Measurements from ENCODE around the gene ELFN1.
"Not testable (repeated sequence)": the region's sequence is repeated elsewhere in the genome, so short reads cannot be mapped to it uniquely, and the experiment has no call there.

Gene ELFN1

DNA sequence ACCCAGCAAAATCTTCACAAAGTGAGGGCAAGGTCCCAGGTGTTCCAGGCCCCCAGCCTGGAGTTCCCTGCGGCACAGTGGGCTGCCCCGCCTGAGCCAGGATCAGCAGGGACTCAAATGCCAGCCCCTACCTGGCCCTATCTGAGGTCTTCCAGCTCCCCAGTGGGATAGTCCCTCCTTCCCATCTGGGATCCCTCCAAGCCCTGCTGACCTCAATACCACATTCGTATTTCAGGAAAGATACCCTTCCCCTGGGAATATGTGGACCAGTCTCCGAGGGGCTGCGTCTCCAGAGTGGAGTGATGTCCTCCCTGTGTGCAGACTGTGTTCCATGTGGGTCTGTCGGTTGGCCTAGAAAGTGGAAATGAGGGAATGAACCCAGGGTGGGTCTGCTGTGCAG, 40.9 kb downstream of the ELFN1 start:
- Histone ChIP-seq H3K27ac (ENCODE audit: low read length) (no peak overlapping the region), H3K27me3 (ENCODE audit: control insufficient read depth, insufficient read depth, low read length) (no peaks in the 10 kb centered on the region), H3K36me3 (ENCODE audit: control insufficient read depth, low read depth, low read length) (no peaks in the 10 kb centered on the region), H3K9ac (ENCODE audit: low read length) (no peak overlapping the region), H3K9me3 (ENCODE audit: control insufficient read depth, low read depth, low read length) (peaks cover 6% of the 10 kb centered on the region), H3K4me1 (ENCODE audit: control insufficient read depth, low read depth, low read length) (peaks cover 16% of the 10 kb centered on the region), H3K4me3 (ENCODE audit: low read length) (no peak overlapping the region)

DNA sequence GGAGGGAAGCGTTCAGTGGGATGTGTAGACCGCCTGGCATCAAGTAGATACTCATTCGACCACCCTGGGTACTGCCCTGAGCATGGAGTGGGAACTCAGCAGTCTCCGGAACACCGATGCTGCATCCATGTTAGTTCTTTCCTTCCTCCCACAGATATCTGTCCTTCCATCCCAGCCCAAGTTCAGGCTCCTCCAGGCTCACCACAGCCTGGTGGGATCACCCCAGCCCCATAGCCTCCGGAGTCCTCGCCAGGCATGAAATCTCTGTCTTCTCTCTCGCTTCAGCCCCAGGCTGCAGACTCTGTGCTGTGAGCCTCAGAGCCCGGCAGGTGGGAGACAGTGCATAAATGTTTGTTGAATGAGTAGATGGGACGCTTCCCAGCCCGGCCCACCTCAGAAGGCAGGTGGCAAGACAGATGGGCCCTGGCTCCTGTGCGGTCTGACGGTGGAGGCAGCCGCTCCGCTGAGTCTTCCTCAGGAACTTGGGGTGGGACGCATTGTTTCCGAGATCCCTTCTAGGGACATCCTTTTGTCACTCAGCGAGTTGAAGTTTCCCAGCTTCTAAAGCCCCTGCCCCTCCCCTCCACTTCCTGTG, 42.9 kb downstream of the ELFN1 start:
- no peak overlapping the region for H3K27ac ChIP-seq (ENCODE audit: low read length)
- no peaks in the 10 kb centered on the region for H3K36me3 ChIP-seq (ENCODE audit: control insufficient read depth, low read depth, low read length)
- H3K9me3 ChIP-seq (ENCODE audit: control insufficient read depth, low read depth, low read length), result peaks cover 6% of the 10 kb centered on the region
- no peak overlapping the region for H3K9ac ChIP-seq (ENCODE audit: low read length)
- H3K27me3 ChIP-seq (ENCODE audit: control insufficient read depth, insufficient read depth, low read length), result no peaks in the 10 kb centered on the region
- H3K4me3 ChIP-seq (ENCODE audit: low read length), result no peak overlapping the region
- H3K4me1 ChIP-seq (ENCODE audit: control insufficient read depth, low read depth, low read length), result peaks cover 26% of the 10 kb centered on the region

DNA sequence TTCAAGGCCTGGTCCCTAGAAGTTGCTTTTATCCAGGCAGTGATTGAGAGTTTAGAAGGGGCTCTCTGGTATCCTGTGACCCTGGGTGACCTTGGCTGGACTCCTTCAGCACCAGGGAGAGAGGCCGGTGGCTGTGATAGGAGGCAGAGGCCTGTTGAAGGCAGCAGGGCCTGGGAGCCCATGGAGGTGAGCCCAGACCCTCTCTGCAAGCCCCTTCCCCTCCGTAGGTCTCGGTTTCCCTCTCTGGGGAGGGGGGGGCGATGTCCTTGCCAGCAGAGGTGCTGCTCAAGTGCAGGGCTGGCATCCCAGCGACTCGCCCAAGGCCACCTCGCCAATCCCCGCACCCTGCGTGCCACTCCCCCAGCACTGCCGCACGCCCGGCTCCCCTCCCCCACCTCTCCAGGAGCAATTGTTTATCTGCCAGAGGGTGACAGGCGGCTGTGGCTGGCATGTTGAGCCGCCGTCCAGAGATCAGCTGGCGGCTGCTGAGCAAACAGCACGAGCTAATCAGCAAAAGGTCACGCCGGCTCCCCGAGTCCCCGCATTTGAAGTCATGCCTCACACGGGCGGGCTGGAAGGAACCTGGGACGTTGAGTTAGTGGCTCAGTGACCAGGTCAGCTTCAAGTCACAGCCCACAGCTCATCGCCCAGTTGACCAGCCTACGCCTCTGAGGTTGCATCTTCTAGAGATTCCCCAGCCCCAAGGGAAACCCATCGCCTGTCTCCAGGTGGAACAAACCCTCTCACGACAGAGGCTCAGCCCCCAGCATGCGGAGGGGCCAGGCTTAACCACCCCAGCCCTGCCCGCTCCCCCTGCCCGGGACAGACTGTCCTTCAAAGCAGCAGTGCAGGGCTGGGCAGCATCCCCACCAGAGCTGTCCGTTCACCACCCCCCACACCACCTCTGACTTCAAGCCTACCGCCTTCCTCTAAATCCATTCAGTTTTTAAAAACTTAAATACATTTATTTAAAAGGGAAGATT, 43.7 kb downstream of the ELFN1 start:
- Histone ChIP-seq H3K9me3 (ENCODE audit: control insufficient read depth, low read depth, low read length) (peaks cover 6% of the 10 kb centered on the region), H3K4me1 (ENCODE audit: control insufficient read depth, low read depth, low read length) (peaks cover 26% of the 10 kb centered on the region), H3K36me3 (ENCODE audit: control insufficient read depth, low read depth, low read length) (no peaks in the 10 kb centered on the region), H3K27ac (ENCODE audit: low read length) (no peak overlapping the region), H3K9ac (ENCODE audit: low read length) (no peak overlapping the region), H3K27me3 (ENCODE audit: control insufficient read depth, insufficient read depth, low read length) (no peaks in the 10 kb centered on the region), H3K4me3 (ENCODE audit: low read length) (no peak overlapping the region)

GRCh38 chr7:1714583-1715330, 44.7 kb downstream of the ELFN1 start:
- Histone ChIP-seq H3K36me3 (ENCODE audit: control insufficient read depth, low read depth, low read length) (no peaks in the 10 kb centered on the region), H3K9ac (ENCODE audit: low read length) (no peak overlapping the region), H3K27ac (ENCODE audit: low read length) (no peak overlapping the region), H3K9me3 (ENCODE audit: control insufficient read depth, low read depth, low read length) (peaks cover under 1% of the 10 kb centered on the region), H3K4me1 (ENCODE audit: control insufficient read depth, low read depth, low read length) (peaks cover 26% of the 10 kb centered on the region), H3K27me3 (ENCODE audit: control insufficient read depth, insufficient read depth, low read length) (no peaks in the 10 kb centered on the region), H3K4me3 (ENCODE audit: low read length) (no peak overlapping the region)

- Histone ChIP-seq H3K9ac (ENCODE audit: low read length) (no peak overlapping the region), H3K4me1 (ENCODE audit: control insufficient read depth, low read depth, low read length) (peaks cover 26% of the 10 kb centered on the region)
These were observed 45.2 kb downstream of the ELFN1 start for GRCh38 chr7:1715331-1715625.

GRCh38 chr7:1715671-1716074, 45.6 kb downstream of the ELFN1 start:
- peaks cover 26% of the 10 kb centered on the region for H3K4me1 ChIP-seq (ENCODE audit: control insufficient read depth, low read depth, low read length)
- H3K27ac ChIP-seq (ENCODE audit: low read length), result no peak overlapping the region

More at GRCh38 chr7:1715331-1715625, 45.2 kb downstream of the ELFN1 start:
- Histone ChIP-seq H3K4me3 (ENCODE audit: low read length) (no peak overlapping the region), H3K27me3 (ENCODE audit: control insufficient read depth, insufficient read depth, low read length) (no peaks in the 10 kb centered on the region), H3K27ac (ENCODE audit: low read length) (no peak overlapping the region), H3K36me3 (ENCODE audit: control insufficient read depth, low read depth, low read length) (no peaks in the 10 kb centered on the region), H3K9me3 (ENCODE audit: control insufficient read depth, low read depth, low read length) (no peaks in the 10 kb centered on the region)

DNA sequence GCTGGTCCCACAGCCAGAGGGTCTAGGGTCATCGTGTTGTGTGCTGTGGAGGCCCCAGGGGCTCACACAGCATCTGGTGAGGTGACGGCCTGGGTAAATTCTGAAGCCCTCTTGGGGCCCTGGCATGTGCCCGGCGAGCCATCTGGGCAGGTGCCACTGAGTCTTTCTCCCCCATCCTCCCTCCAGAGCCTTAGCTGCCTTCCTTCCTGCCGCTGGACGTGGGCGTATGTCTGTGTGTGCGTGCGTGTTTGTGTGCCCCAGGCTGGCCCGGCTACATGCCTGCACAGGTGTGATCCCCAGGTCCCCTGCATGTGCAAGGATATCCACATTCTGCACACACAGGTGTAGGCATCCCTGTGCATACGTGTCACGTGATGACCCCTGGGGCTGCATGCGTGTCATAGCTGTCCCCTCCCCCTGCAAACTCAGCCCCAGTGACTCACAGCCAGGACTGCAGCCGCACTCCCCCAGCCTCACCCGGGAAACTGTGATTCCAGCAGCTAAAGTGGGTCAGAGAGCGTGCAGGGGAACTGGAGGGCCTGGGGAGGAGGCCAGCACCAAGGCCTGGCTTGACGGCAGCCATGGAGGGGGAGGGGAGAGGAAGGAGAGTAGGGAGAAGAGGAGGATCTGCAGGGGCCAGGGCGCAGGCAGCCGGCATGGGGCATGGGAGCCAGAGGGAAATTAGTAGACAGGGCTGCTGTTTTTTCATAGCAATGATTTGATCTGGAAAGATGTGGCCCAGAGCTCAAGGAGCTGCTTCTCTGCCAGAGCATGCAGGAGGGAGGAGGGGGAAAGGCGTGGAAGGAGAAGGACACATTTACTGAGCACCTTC, 46.4 kb downstream of the ELFN1 start:
- Histone ChIP-seq H3K9ac (ENCODE audit: low read length) (no peak overlapping the region), H3K27ac (ENCODE audit: low read length) (no peak overlapping the region)

More at GRCh38 chr7:1715671-1716074, 45.6 kb downstream of the ELFN1 start:
- no peaks in the 10 kb centered on the region for H3K36me3 ChIP-seq (ENCODE audit: control insufficient read depth, low read depth, low read length)
- H3K9ac ChIP-seq (ENCODE audit: low read length), result no peak overlapping the region
- H3K4me3 ChIP-seq (ENCODE audit: low read length), result no peak overlapping the region
- no peaks in the 10 kb centered on the region for H3K27me3 ChIP-seq (ENCODE audit: control insufficient read depth, insufficient read depth, low read length)
- no peaks in the 10 kb centered on the region for H3K9me3 ChIP-seq (ENCODE audit: control insufficient read depth, low read depth, low read length)

GRCh38 chr7:1717095-1717483, 47.0 kb downstream of the ELFN1 start:
- no peaks in the 10 kb centered on the region for H3K36me3 ChIP-seq (ENCODE audit: control insufficient read depth, low read depth, low read length)
- no peak overlapping the region for H3K4me3 ChIP-seq (ENCODE audit: low read length)
- H3K9ac ChIP-seq (ENCODE audit: low read length), result no peak overlapping the region
- no peaks in the 10 kb centered on the region for H3K9me3 ChIP-seq (ENCODE audit: control insufficient read depth, low read depth, low read length)
- no peaks in the 10 kb centered on the region for H3K27me3 ChIP-seq (ENCODE audit: control insufficient read depth, insufficient read depth, low read length)
- no peak overlapping the region for H3K27ac ChIP-seq (ENCODE audit: low read length)
- peaks cover 30% of the 10 kb centered on the region for H3K4me1 ChIP-seq (ENCODE audit: control insufficient read depth, low read depth, low read length)

More for the DNA sequence above, 46.4 kb downstream of the ELFN1 start:
- no peaks in the 10 kb centered on the region for H3K36me3 ChIP-seq (ENCODE audit: control insufficient read depth, low read depth, low read length)
- H3K9me3 ChIP-seq (ENCODE audit: control insufficient read depth, low read depth, low read length), result no peaks in the 10 kb centered on the region
- no peak overlapping the region for H3K4me3 ChIP-seq (ENCODE audit: low read length)
- peaks cover 26% of the 10 kb centered on the region for H3K4me1 ChIP-seq (ENCODE audit: control insufficient read depth, low read depth, low read length)
- no peaks in the 10 kb centered on the region for H3K27me3 ChIP-seq (ENCODE audit: control insufficient read depth, insufficient read depth, low read length)

DNA sequence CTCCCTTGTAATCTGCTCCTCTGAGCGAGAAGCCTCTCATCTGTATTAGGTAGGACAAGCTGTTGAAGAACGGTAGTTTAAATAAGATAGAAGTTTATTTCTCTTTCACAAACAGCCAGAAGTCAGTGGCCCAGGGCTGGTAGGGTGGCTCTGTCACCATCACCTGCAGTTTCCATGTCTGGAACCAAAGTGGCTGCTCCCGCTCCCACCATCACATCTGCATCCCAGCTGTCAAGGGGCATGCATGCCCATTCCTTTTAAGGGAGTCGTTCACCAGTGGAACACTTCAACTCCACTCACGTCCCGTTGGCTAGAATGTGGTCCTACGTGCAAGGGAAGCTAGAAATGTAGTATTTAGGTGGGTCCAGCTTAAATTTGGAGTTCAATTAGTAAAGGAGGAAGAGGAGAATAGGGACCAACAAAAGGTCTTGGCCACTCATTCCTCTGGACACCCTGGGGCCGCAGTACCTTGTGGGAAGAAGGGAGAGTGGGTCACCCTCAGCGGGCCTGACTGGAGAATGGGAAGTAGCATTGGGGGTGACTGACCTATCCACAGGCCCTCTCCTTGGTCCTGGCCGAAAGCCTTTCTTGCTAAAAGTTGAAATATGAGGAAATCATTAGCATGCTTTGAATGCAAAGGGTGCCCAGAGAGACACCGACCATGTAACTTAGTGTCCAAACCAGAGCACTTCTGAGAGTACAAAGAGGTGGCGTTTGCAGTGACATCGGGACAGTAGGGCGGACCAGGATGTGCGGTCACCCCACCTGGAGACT, 48.0 kb downstream of the ELFN1 start:
- Histone ChIP-seq H3K27ac (ENCODE audit: low read length) (no peak overlapping the region), H3K4me1 (ENCODE audit: control insufficient read depth, low read depth, low read length) (peaks cover 26% of the 10 kb centered on the region), H3K36me3 (ENCODE audit: control insufficient read depth, low read depth, low read length) (no peaks in the 10 kb centered on the region), H3K4me3 (ENCODE audit: low read length) (no peak overlapping the region), H3K9me3 (ENCODE audit: control insufficient read depth, low read depth, low read length) (no peaks in the 10 kb centered on the region), H3K9ac (ENCODE audit: low read length) (no peak overlapping the region), H3K27me3 (ENCODE audit: control insufficient read depth, insufficient read depth, low read length) (no peaks in the 10 kb centered on the region)

DNA sequence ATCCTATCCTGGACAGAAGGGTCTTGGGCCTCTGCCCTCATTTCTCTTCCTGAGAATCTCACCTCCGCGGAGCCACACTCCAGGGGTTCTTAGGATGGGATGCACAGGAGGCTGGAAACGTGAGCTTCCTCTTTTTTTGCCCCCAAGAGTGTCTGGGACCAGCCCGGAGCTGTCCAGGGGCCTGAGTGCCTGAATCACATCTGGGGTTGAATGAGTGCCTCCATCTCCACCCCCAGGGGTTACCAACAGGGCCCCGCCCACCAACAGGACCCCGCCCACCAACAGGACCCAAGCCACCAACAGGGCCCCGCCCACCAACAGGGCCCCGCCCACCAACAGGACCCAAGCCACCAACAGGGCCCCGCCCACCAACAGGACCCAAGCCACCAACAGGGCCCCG, 48.8 kb downstream of the ELFN1 start:
- H3K27me3 ChIP-seq (ENCODE audit: control insufficient read depth, insufficient read depth, low read length); H3K9me3 ChIP-seq (ENCODE audit: control insufficient read depth, low read depth, low read length); H3K9ac ChIP-seq (ENCODE audit: low read length); H3K36me3 ChIP-seq (ENCODE audit: control insufficient read depth, low read depth, low read length); H3K4me3 ChIP-seq (ENCODE audit: low read length); H3K27ac ChIP-seq (ENCODE audit: low read length): not testable (repeated sequence)
- peaks cover 20% of the 10 kb centered on the region for H3K4me1 ChIP-seq (ENCODE audit: control insufficient read depth, low read depth, low read length)

Measured in iPS-18a (cell line).